ENCODE measurements around the gene GALNT5.

Gene GALNT5

DNA sequence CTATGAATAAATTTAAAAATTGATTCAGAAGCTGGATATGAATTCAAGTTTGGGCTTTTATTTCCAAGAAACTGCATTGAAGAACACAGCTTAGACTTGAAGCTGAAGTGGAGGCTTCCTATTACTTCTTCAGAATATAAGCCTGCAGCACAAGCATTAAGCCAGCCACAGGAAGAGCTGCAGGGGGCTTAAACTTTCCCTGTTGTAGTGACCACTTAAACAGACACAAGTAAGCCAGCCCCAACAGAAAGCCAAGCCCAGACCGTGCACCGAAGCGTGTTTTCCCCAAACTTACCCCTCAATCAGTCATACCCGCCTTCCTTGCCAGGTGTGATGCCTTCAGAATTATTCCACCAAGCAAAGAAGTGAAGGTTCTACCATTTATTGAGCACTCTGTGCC, 39.5 kb downstream of the GALNT5 start:
- no peak for DNase-seq

GRCh38 chr2:157301307-157301706, 43.8 kb downstream of the GALNT5 start:
- DNase-seq, result no peak

GRCh38 chr2:157302492-157303099, 45.1 kb downstream of the GALNT5 start:
- peak in 2 of 14 donors; percentile 47 to 50 for DNase-seq

DNA sequence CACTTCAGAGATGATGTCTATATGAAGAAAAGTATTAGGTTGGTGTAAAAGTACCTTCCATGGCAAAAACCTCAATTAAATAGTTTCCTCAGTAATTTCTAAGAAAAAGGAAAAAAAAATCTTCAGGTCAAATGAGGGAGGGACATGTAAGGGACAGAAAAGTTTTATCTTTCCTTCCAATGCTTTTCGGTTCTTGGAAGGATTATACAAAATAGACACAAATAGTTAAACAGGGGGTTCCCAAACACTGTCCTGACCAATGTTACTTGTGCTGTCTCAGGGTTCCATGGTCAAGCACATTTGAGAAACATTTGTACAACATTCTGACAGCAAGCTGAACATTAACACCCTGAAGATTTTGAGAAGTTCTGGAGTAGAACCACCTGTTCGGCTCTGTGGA, 46.1 kb downstream of the GALNT5 start:
- no peak for DNase-seq

GRCh38 chr2:157304811-157305722, 47.6 kb downstream of the GALNT5 start:
- peak in 1 of 14 donors; percentile 52 for DNase-seq

GRCh38 chr2:157305723-157306110, 48.2 kb downstream of the GALNT5 start:
- DNase-seq, result peak in 1 of 14 donors; percentile 25

GRCh38 chr2:157307021-157307420, 49.5 kb downstream of the GALNT5 start:
- no peak for DNase-seq

DNA sequence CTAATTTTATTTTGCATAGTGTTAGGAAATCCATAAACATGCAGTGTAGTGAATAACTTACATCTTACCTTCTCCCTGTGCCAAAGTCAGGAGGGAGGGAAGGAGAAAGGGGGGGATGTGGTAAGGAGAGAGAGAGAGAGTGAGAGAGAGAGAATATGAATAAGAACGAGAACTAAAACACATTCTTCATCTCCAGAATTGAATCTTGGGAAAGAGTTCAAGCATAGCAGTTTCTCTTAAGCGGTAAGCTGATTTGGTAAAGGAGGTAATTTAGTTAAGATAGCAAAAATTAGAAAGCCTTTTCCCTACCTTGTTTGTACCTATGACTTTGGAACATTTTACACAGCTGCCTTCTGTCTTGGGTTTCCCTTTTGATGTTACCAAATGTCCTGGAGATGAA, 52.4 kb downstream of the GALNT5 start:
- no peak for DNase-seq

DNA sequence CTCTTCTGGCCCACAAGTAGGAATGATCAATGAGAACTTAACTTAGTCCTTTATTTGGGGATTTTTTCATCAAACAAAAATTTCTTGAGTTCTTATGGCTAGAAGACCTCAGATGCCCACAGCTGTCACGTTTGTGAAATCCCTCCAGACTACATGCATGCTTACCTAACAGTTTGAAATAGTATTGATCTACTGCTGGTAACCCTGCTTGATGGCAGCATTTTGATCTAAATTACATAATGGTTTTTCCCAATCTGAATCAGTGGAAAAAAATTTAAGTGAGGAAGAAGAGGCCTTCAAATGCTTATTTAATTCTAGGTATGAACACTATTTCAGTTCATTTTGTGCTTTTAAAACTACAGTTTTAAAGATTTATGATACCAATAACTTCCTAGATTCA, 54.2 kb downstream of the GALNT5 start:
- no peak for DNase-seq

DNA sequence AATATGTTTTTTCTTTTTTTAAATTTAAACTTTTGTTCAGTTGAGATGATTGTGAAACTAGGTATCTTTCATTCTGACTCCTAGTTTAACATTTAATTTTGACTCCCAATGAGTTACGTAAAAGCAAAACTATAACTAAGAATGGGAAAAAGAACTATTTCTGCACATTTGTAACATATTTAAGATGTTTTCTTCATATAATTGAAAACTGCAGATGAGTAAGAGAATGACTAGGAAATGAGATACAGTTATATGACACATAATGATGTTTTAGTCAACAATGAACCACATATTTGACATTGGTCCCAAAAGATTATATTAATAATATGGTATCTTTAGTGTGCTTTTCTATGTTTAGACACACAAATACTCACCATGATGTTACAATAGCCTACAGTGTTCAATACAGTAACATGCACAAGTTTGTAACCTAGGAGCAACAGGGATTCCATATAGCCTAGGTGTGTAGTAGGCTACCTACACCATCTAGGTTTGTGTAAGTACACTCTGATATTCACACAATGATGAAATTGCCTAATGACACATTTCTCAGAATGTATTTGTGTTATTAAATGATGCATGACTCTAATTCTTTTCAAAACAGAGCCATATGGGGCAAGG, 55.5 kb downstream of the GALNT5 start:
- no peak for DNase-seq

- no peak for DNase-seq
Measured at GRCh38 chr2:157315901-157316300, 58.4 kb downstream of the GALNT5 start.

DNA sequence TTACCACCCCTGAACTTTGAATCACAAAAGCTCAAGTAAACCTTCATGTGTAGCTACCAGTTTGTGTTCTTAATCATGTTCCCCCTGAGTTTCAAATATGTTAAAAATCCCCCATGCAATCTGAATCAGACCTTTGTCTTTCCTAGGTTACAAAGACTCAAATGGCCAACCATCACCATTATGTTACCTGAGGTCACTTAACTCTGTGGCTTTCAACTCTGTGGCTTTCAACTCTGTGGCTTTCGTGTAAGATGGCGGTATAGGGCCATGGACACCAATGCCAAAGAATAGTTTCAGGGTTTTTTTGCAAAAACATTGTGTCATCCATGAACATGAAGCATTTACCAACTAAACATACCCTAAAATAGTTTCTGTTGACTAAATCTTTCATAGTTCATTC, 61.4 kb downstream of the GALNT5 start:
- no peak for DNase-seq

GRCh38 chr2:157319795-157320194, 62.3 kb downstream of the GALNT5 start:
- DNase-seq, result no peak

GRCh38 chr2:157320409-157320808, 62.9 kb downstream of the GALNT5 start:
- DNase-seq, result no peak

DNA sequence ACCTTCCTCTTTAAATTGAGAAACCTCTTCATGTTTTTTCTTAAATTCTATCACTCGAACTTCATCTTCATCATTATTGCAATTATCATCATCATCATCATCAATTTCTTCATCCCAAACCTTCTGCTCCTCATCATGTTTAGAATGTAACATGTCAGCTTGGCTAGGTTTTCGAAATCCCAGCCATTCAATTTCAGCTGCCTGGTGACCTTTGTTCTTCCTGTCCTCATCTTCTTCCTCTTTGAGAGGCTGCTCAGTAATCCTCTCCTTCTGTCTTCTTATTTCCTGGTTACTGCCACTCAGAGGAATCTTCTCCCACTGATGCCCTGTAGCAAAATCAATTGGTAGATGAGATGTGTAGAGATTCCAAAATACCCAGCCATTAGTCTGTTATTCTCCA, 64.0 kb downstream of the GALNT5 start:
- DNase-seq, result no peak

GRCh38 chr2:157322432-157322831, 64.9 kb downstream of the GALNT5 start:
- no peak for DNase-seq

- no peak for DNase-seq
Measured at GRCh38 chr2:157324331-157324843, 66.9 kb downstream of the GALNT5 start.

DNA sequence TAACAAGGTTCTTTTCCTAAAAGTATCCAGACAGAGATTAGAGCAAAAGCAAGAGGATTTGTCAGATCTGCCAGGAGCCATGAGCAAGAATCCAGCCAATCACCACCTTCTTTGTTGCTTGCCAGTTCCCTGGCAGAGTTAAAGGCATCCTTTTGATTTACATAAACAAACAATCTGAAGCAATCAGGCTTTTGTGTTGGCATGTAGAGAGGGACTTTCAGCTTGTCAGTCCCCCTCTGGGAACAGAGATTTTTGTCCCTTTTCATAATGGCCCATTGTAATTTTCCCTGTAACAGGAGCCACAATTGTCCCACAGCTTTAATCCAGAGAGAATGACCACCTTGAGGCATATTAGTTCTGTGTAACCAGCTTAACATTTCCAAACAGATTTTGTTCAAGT, 68.3 kb downstream of the GALNT5 start, which contains the start of gene ERMN:
Gene ERMN (minus strand): TSS at position 39 of the 400 bp plus-strand sequence. CDS start 182 bp downstream, outside the sequence.
- peak in 9 of 14 donors; percentile 13 to 62 (median 46) for DNase-seq

- DNase-seq, result peak in 1 of 14 donors; percentile 41
Measured at GRCh38 chr2:157326698-157327097, 69.2 kb downstream of the GALNT5 start.

DNA sequence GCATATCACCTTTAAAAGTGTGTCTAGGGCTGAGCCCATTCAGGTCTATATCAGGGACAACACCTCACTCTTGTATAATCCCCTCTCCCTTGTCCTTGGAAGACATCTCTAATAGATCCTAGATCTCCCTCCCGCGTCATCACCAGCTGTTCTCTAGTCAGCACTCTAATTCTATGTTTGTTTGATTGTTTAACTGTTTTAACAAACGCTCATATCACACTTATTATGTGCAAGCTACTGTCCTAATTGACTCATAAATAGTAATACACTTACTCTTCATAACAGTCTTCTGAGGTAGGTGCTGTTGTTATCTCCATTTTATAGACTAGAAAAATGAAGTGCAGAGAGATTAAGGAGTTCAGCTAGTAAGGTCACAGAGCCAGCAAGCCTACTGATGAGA, 69.7 kb downstream of the GALNT5 start:
- no peak for DNase-seq

DNA sequence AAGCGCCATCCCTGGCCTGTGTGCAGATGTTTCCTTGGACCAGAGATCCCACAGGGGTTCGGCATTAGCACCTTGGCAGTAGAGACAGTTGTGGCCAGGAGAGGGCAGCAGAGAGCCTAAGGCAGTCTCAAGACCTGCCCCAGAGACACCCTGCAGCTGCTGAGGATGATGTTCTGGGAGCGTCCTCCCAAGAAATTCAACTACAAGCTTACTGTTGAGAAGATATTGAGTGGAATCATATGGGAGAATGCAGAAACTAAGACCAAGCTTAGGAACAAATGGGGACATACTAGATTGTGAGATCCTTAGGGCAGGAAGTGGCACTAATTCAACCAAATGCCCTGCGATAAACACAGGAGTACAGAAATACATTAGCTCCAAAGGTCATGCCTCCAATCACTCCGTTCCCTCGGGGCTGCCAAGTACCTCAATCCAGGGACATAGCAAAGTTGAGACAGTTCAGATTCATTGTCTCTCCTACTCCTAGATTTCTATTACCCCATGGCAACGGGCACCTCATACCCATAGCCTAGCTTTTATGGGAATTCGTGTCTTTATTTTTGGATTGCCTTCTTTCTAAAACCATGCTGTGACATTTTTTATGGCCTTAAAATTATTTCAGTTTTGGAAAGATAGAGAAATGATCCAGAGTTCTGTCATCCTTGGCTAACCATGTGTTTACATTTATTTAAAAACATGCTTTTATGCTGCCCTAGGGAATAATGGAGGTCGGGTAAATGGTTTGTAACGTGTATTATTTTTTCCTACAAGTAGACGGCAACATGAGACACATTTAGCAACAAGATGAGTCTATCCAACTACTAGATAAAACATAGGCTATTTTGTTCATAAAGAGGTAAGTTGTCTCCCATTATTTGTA, 70.4 kb downstream of the GALNT5 start:
- peak in 11 of 14 donors; percentile 30 to 84 (median 70) for DNase-seq

DNA sequence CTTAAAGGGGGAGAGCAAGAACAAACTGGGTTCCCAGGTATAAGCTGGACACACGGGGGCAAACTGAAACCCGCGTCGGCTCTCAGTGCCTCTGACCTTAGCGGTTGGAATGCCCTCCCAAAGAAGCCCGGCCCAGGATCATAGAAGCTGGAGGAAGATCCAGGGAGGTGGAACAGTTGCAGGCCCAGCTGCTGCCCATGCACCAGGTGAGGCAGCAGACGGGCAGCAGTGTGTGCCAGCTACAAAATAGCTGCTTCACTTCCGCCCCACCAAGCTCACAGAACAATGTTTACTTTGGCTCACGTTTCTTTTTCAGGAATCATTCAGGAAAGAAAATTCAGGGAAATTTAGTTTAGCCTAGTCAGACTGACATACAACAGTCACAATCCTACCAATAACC, 72.0 kb downstream of the GALNT5 start:
- DNase-seq, result no peak

Measured in C1 segment of cervical spinal cord (tissue), 14 donors.